ENCODE results near the gene ADAMTSL3.

The ADAMTSL3 gene

DNA sequence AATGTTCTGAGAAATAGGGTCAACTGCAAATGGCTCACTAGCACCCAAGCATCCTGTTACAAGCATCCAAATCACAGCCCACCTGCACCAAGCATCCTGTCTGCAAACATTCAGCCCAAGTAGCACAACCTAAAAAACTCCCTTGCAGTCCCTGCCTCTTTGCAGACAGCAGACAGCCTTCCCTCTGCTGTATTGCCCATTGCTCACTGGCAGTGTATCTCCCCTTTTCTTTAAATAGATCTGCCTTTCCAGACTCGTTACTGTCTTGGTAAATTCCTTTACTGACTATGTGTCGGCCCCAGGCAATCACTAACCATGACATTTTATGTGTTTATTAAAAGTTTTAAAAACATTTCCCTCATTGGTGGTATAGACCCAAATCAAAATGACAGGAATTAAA lies 155.4 kb downstream of the ADAMTSL3 start:
- no peaks in the 10 kb centered on the region for H3K27me3 Mint-ChIP-seq
- DNase-seq (no peak), ATAC-seq (no peak)
- no peak overlapping the region for H3K27ac Mint-ChIP-seq
- H3K9me3 Mint-ChIP-seq, result peaks cover 9 to 10% of the 10 kb centered on the region in 2 donors
- H3K4me1 Mint-ChIP-seq, result no peaks in the 10 kb centered on the region
- H3K4me3 Mint-ChIP-seq, result no peak overlapping the region

GRCh38 chr15:83810110-83810509 lies 156.2 kb downstream of the ADAMTSL3 start:
- Mint-ChIP-seq H3K27ac (no peak overlapping the region), H3K9me3 (peaks cover 9 to 10% of the 10 kb centered on the region in 2 donors), H3K27me3 (no peaks in the 10 kb centered on the region), H3K4me3 (no peak overlapping the region), H3K4me1 (no peaks in the 10 kb centered on the region)
- ATAC-seq (no peak), DNase-seq (no peak)

DNA sequence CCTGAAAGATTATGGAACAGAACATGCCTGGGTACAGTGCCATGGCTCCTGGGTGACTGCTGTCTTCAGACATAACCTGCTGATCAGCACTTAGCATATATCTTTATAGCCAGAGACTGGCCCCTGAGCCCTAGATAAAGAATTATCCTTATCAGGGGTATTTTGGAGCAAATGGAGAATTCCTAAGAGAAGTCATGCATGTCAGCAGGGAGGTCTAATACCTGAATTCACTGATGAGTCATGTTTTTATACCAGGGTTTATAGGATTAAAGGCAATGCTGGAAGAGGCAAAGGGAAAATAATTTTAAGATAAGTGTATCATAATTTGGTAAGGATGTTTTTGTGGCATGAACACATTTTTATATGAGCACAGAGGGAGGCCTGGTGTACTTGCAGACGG lies 159.8 kb downstream of the ADAMTSL3 start:
- ATAC-seq, result no peak
- no peaks in the 10 kb centered on the region for H3K27me3 Mint-ChIP-seq
- H3K9me3 Mint-ChIP-seq, result peaks cover 0 to 2% of the 10 kb centered on the region in 2 donors
- H3K4me3 Mint-ChIP-seq, result no peak overlapping the region
- DNase-seq, result no peak
- H3K27ac Mint-ChIP-seq, result no peak overlapping the region
- no peaks in the 10 kb centered on the region for H3K4me1 Mint-ChIP-seq

DNA sequence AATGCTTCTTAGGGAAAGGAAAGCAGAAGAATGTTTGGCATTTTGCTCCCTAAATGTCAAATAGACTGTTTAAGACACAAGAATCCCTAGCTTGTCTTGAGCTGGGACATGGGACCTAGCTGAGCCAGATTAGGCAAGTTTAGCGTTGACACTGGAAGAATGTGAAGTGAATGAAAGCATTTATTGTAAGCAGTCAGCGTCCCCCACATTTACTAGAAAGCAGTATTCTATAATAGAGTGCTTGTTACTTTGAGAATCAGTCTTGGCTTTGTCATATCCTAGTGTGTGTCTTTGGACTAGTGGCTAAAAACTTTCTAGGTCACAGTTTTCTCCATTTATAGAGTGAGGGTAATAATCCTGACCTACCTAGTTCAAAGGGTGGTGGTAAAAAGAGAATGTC lies 161.6 kb downstream of the ADAMTSL3 start:
- no peaks in the 10 kb centered on the region for H3K4me1 Mint-ChIP-seq
- ATAC-seq (no peak), DNase-seq (no peak)
- H3K27ac Mint-ChIP-seq, result peak overlapping the region in 1 of 2 donors; percentile 8
- H3K4me3 Mint-ChIP-seq, result no peak overlapping the region
- no peaks in the 10 kb centered on the region for H3K9me3 Mint-ChIP-seq
- no peaks in the 10 kb centered on the region for H3K27me3 Mint-ChIP-seq

GRCh38 chr15:83816124-83816883 lies 162.4 kb downstream of the ADAMTSL3 start:
- no peak for ATAC-seq
- no peak for DNase-seq
- H3K4me1 Mint-ChIP-seq, result no peaks in the 10 kb centered on the region
- H3K27me3 Mint-ChIP-seq, result no peaks in the 10 kb centered on the region
- no peak overlapping the region for H3K4me3 Mint-ChIP-seq
- no peaks in the 10 kb centered on the region for H3K9me3 Mint-ChIP-seq
- no peak overlapping the region for H3K27ac Mint-ChIP-seq

GRCh38 chr15:83818591-83818990 lies 164.7 kb downstream of the ADAMTSL3 start:
- no peaks in the 10 kb centered on the region for H3K27me3 Mint-ChIP-seq
- peaks cover 0 to 5% of the 10 kb centered on the region in 2 donors for H3K9me3 Mint-ChIP-seq
- H3K4me1 Mint-ChIP-seq, result no peaks in the 10 kb centered on the region
- H3K27ac Mint-ChIP-seq, result no peak overlapping the region
- DNase-seq (no peak), ATAC-seq (no peak)
- H3K4me3 Mint-ChIP-seq, result no peak overlapping the region

DNA sequence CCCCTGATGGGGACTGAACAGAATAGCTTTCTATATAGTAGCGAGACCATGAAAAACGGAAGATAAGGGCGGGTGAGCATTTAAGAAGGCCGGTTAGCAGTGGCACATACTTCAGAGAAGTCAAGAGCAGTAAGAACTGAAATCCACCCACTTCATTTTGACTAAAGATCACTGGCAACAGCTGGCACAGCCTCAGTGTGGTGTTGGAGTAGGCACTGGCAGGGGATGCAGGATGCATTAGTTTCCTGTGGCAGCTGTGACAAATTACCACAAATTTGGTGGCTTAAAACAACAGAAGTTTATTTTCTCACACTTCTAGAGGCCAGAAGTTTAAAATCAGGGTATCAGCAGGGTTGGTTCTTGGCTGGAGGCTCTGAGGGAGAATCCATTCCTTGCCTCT lies 176.5 kb downstream of the ADAMTSL3 start:
- H3K4me3 Mint-ChIP-seq, result no peak overlapping the region
- no peaks in the 10 kb centered on the region for H3K4me1 Mint-ChIP-seq
- ATAC-seq (no peak), DNase-seq (no peak)
- H3K27me3 Mint-ChIP-seq, result peaks cover 20% of the 10 kb centered on the region
- no peak overlapping the region for H3K27ac Mint-ChIP-seq
- no peaks in the 10 kb centered on the region for H3K9me3 Mint-ChIP-seq

DNA sequence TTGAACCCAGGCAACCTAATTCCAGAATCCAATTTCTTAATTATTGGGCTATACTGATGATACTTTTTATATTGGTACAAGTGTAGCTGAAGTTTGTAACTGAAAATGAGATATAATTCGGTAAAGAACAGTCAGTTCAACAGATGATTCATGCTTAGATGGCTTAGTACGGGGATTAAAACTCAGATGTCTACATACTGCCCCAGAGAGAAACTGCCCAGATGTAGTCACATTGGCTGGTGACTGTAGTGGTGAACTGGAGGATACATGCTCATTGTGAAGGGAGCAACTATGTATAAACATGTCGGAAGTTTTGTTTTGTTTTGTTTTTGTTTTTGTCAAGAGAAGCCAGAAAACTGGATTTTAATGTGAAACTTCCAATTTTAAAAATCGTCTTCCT lies 179.6 kb downstream of the ADAMTSL3 start:
- no peak for ATAC-seq
- H3K9me3 Mint-ChIP-seq, result no peaks in the 10 kb centered on the region
- H3K27ac Mint-ChIP-seq, result no peak overlapping the region
- no peaks in the 10 kb centered on the region for H3K4me1 Mint-ChIP-seq
- peaks cover 20% of the 10 kb centered on the region for H3K27me3 Mint-ChIP-seq
- DNase-seq, result no peak
- no peak overlapping the region for H3K4me3 Mint-ChIP-seq

- Mint-ChIP-seq H3K9me3 (no peaks in the 10 kb centered on the region), H3K27ac (no peak overlapping the region), H3K4me3 (no peak overlapping the region), H3K27me3 (peaks cover 9% of the 10 kb centered on the region), H3K4me1 (no peaks in the 10 kb centered on the region)
- ATAC-seq, result no peak
- DNase-seq, result no peak
Observed at GRCh38 chr15:83835479-83835878, 181.6 kb downstream of the ADAMTSL3 start.

- ATAC-seq, result no peak
- H3K9me3 Mint-ChIP-seq, result no peaks in the 10 kb centered on the region
- H3K27me3 Mint-ChIP-seq, result no peaks in the 10 kb centered on the region
- no peak for DNase-seq
- no peak overlapping the region for H3K4me3 Mint-ChIP-seq
- H3K4me1 Mint-ChIP-seq, result no peaks in the 10 kb centered on the region
- no peak overlapping the region for H3K27ac Mint-ChIP-seq
Observed at GRCh38 chr15:83837945-83838571, 184.1 kb downstream of the ADAMTSL3 start.

DNA sequence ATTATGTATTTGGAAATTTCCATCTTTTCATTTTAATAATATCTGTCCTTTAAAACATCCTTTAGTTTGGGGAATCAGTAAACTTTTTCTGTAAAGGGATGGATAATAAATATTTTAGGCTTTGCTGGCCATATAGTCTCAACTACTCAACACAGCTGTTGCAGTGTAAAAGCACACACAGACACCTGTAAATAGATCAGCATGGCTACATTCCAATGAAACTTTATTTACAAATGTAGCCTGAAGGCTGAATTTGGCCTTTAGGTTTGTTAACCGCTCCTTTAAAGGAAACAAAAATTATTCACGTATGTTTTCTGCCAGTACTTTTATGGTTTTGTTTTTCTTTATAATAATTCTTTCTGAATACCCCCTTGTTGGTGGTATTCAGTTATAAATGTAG lies 184.8 kb downstream of the ADAMTSL3 start:
- H3K27ac Mint-ChIP-seq, result no peak overlapping the region
- ATAC-seq (no peak), DNase-seq (no peak)
- H3K27me3 Mint-ChIP-seq, result no peaks in the 10 kb centered on the region
- H3K4me1 Mint-ChIP-seq, result no peaks in the 10 kb centered on the region
- no peak overlapping the region for H3K4me3 Mint-ChIP-seq
- no peaks in the 10 kb centered on the region for H3K9me3 Mint-ChIP-seq

DNA sequence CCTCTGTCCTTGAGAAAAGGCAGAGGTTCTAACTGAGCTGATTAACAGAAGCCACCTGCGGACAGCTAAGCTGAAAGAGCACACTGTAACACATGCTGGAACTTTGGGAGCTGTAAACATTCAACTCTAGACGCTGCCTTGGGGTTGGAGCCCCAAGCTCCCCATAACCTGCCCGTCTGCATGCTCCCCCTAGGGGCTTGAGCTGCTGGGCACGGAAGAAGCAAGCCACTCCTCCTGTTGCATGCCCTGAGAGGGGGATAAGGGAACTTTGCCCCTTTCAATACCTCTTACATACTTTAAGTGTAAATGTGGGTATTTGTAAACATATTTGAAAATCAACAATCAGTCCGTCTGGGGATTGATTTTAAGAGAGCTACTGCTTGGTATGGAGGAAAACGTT lies 188.4 kb downstream of the ADAMTSL3 start:
- Mint-ChIP-seq H3K9me3 (no peaks in the 10 kb centered on the region), H3K4me3 (no peak overlapping the region)

GRCh38 chr15:83843471-83843871 lies 189.5 kb downstream of the ADAMTSL3 start:
- Mint-ChIP-seq H3K4me3 (no peak overlapping the region), H3K4me1 (no peaks in the 10 kb centered on the region), H3K27ac (no peak overlapping the region), H3K9me3 (no peaks in the 10 kb centered on the region), H3K27me3 (no peaks in the 10 kb centered on the region)
- ATAC-seq, result no peak
- DNase-seq, result no peak

More for the DNA sequence above, 188.4 kb downstream of the ADAMTSL3 start:
- DNase-seq (no peak), ATAC-seq (no peak)
- no peaks in the 10 kb centered on the region for H3K4me1 Mint-ChIP-seq
- H3K27ac Mint-ChIP-seq, result no peak overlapping the region
- H3K27me3 Mint-ChIP-seq, result no peaks in the 10 kb centered on the region

- ATAC-seq, result no peak
- no peaks in the 10 kb centered on the region for H3K27me3 Mint-ChIP-seq
- H3K9me3 Mint-ChIP-seq, result no peaks in the 10 kb centered on the region
- H3K4me1 Mint-ChIP-seq, result no peaks in the 10 kb centered on the region
- H3K4me3 Mint-ChIP-seq, result no peak overlapping the region
- no peak for DNase-seq
- no peak overlapping the region for H3K27ac Mint-ChIP-seq
Observed at GRCh38 chr15:83844742-83845141, 190.8 kb downstream of the ADAMTSL3 start.

DNA sequence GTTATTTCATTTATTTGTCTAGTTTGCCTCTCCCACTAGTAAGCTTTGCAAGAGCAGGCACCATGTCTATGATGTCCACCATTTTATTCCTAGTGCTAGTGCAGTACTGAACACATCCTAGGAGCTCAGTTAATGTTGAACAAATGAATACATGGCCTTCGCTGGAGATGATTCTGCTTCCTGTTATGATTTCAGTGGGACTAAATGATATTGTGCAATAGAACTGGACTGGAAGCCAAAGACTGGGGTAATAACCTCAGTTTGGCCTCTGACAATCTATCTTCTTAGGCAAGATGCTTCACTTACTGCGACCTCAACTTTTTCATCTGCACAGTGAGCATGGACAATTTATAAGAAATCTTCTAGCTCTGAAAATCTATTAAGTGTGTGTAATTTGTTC lies 191.3 kb downstream of the ADAMTSL3 start:
- no peaks in the 10 kb centered on the region for H3K9me3 Mint-ChIP-seq
- no peak for ATAC-seq
- H3K27me3 Mint-ChIP-seq, result no peaks in the 10 kb centered on the region
- no peak for DNase-seq
- H3K27ac Mint-ChIP-seq, result no peak overlapping the region
- H3K4me1 Mint-ChIP-seq, result no peaks in the 10 kb centered on the region
- H3K4me3 Mint-ChIP-seq, result no peak overlapping the region

- no peak overlapping the region for H3K27ac Mint-ChIP-seq
- DNase-seq (no peak), ATAC-seq (no peak)
- H3K4me1 Mint-ChIP-seq, result no peaks in the 10 kb centered on the region
- no peak overlapping the region for H3K4me3 Mint-ChIP-seq
- no peaks in the 10 kb centered on the region for H3K27me3 Mint-ChIP-seq
- H3K9me3 Mint-ChIP-seq, result no peaks in the 10 kb centered on the region
Observed at GRCh38 chr15:83846847-83847246, 192.9 kb downstream of the ADAMTSL3 start.

Measured in stimulated activated naive CD8-positive, alpha-beta T cell treated with anti-CD3 and anti-CD28 coated beads, Interleukin-15, amount 100 ng/mL, for 72 hours (primary cell).